Neural crest cell (in vitro differentiated cells): ENCODE data around the gene VWA7. TPM values are rescaled to one million over a fixed set of nuclear protein-coding genes. Genes with fewer than 3 reads are reported as not detected.

ENCODE experiments used
- DNase-seq: peaks from one replicate; pipeline ENCODE4 v3.0.0; 2021; ENCODE audit warnings: low read depth, mixed read lengths, low spot score
- H3K27ac Mint-ChIP-seq: one replicate; pipeline ENCODE4 v1.8.0; 2021; ENCODE audit warnings: mild to moderate bottlenecking, mixed read lengths; ENCODE audit not compliant: unreplicated experiment
- H3K27me3 Mint-ChIP-seq: 2 replicates; pipeline ENCODE4 v1.8.0; 2021; ENCODE audit warnings: low read depth, mild to moderate bottlenecking, mixed read lengths
- H3K36me3 Mint-ChIP-seq: 2 replicates; pipeline ENCODE4 v1.8.0; 2021; ENCODE audit warnings: low read depth, mild to moderate bottlenecking, mixed read lengths
- H3K4me1 Mint-ChIP-seq: 2 replicates; pipeline ENCODE4 v1.8.0; 2021; ENCODE audit warnings: mixed read lengths
- H3K4me3 Mint-ChIP-seq: one replicate; pipeline ENCODE4 v1.8.0; 2021; ENCODE audit warnings: mild to moderate bottlenecking, mixed read lengths
- H3K9me3 Mint-ChIP-seq: 2 replicates; pipeline ENCODE4 v1.8.0; 2021; ENCODE audit warnings: mixed read lengths
- total RNA-seq: library from RNA; stranded (reverse); gene quantifications from 2 replicates; pipeline ENCODE4 v1.2.1, GENCODE V29; 2021
- TF ChIP-seq, protein P1 (sequence below): fragments of 200-600 bp; sonication (generic); conservative IDR thresholded peaks from 2 replicates; pipeline ENCODE4 v1.5.0; 2021; ENCODE audit warnings: antibody characterized with exemption, mild to moderate bottlenecking

Gene VWA7
- total RNA-seq, 1 donor from 2014 or later = 2.7 TPM

DNA sequence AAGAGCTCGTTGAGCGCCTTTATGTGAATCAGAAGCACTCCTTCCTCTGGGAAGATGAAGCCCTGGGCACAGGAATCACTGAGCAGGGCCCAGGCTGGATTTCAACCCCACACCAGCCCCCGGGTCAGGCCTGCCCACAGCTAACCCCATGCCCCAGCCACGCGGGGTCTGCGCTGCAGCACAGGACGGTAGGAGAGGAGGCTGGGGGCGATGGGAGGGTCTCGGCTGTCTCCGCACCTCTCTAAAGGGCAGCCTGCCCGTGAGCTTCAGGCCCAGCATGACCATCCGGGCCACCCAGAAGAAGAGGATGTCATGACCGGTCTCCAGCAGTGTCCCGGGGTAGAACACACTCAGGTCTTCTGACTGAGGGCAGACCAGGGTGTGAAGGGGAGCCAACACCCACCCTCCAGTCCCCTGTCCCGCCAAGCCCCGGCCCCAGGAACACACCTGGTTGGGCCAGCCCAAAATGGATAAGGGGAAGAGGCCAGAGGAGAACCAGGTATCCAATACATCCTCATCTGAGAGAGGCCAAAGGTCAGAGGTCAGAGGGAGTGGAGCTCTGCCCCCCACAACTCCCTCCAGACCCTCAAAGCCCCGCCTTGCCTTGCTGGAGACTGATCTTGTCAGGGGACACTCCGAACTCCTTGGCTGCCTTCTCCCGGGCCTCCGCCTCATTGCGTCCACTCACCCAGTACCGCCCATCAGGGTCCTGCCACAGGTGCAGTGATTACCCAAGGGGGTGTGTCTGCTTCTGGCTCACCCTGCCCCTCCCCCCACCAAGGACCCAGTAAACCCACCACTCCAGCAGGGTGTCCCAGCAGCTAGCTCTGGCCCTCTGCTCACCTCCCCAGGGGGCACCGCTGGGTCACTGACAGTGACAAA lies 4.4 kb upstream of the VWA7 start:
- no peak overlapping the region for H3K4me3 Mint-ChIP-seq
- TF ChIP-seq, protein P1, sequence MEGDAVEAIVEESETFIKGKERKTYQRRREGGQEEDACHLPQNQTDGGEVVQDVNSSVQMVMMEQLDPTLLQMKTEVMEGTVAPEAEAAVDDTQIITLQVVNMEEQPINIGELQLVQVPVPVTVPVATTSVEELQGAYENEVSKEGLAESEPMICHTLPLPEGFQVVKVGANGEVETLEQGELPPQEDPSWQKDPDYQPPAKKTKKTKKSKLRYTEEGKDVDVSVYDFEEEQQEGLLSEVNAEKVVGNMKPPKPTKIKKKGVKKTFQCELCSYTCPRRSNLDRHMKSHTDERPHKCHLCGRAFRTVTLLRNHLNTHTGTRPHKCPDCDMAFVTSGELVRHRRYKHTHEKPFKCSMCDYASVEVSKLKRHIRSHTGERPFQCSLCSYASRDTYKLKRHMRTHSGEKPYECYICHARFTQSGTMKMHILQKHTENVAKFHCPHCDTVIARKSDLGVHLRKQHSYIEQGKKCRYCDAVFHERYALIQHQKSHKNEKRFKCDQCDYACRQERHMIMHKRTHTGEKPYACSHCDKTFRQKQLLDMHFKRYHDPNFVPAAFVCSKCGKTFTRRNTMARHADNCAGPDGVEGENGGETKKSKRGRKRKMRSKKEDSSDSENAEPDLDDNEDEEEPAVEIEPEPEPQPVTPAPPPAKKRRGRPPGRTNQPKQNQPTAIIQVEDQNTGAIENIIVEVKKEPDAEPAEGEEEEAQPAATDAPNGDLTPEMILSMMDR = no peak
- H3K27ac Mint-ChIP-seq = peak overlapping the region; percentile 19
- no peak for DNase-seq
- no peaks in the 10 kb centered on the region for H3K27me3 Mint-ChIP-seq
- peaks cover 8% of the 10 kb centered on the region for H3K36me3 Mint-ChIP-seq
- no peaks in the 10 kb centered on the region for H3K9me3 Mint-ChIP-seq
- no peaks in the 10 kb centered on the region for H3K4me1 Mint-ChIP-seq

DNA sequence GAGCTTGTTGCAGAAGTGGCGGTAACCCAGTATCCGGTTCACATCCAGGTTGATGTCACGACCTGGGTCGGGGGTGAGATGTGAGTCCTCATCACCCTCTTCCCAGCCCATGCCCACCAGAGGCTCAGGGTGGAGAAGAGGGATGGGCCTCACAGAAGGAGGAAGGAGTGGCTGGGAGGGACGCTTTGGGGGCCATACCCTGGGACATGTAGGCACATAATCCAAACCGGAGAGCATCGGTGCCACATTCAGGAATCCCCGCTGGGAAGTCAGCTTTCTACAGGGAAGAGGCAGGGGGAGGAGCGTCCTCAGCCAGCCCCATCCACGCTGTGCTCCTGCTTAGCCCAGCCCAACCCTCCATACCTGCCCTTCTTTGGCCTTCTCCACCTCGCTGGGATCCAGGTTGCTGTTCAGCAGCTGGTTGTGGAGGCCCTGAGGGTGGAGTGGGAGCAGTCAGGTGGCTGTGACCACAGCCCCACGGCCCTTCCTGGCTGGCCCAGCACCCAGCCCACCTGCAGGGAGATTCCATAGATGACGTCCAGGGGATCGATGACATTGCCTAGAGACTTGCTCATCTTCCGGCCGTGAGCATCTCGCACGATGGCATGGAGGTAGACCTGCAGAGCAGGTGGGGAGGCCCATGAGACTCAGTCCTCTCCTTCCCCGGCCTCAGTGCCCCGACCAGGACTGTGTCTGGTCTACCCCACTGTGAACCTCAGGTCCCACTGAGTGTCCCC lies 3.5 kb upstream of the VWA7 start:
- Mint-ChIP-seq H3K9me3 (no peaks in the 10 kb centered on the region), H3K4me3 (no peak overlapping the region), H3K27ac (peak overlapping the region; percentile 19), H3K27me3 (no peaks in the 10 kb centered on the region), H3K36me3 (peaks cover 8% of the 10 kb centered on the region), H3K4me1 (no peaks in the 10 kb centered on the region)
- TF ChIP-seq, protein P1 = no peak
- no peak for DNase-seq

DNA sequence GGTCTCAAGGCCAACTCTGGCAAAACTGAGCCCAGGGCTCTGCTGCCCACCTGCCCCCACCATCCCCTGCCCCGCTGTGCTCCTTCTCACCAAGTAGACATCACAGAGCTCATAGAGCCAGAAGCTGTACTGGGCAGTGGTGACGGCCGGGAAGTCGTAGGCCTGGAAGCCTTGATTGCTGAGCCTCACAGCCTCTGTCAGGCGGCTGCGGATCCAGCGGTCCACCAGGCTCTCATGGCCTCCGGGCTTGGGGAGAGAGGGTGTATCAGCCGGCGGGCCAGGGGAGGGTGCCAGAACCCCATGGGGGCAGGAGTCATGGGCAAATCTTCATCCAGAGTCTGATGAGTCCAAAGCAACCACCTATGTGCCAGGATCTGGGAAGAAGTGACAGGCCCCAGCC lies 2.8 kb upstream of the VWA7 start:
- H3K27me3 Mint-ChIP-seq = no peaks in the 10 kb centered on the region
- no peak for DNase-seq
- no peaks in the 10 kb centered on the region for H3K9me3 Mint-ChIP-seq
- TF ChIP-seq, protein P1 = no peak
- no peaks in the 10 kb centered on the region for H3K4me1 Mint-ChIP-seq
- H3K4me3 Mint-ChIP-seq = no peak overlapping the region
- H3K36me3 Mint-ChIP-seq = peaks cover 8% of the 10 kb centered on the region
- H3K27ac Mint-ChIP-seq = no peak overlapping the region

DNA sequence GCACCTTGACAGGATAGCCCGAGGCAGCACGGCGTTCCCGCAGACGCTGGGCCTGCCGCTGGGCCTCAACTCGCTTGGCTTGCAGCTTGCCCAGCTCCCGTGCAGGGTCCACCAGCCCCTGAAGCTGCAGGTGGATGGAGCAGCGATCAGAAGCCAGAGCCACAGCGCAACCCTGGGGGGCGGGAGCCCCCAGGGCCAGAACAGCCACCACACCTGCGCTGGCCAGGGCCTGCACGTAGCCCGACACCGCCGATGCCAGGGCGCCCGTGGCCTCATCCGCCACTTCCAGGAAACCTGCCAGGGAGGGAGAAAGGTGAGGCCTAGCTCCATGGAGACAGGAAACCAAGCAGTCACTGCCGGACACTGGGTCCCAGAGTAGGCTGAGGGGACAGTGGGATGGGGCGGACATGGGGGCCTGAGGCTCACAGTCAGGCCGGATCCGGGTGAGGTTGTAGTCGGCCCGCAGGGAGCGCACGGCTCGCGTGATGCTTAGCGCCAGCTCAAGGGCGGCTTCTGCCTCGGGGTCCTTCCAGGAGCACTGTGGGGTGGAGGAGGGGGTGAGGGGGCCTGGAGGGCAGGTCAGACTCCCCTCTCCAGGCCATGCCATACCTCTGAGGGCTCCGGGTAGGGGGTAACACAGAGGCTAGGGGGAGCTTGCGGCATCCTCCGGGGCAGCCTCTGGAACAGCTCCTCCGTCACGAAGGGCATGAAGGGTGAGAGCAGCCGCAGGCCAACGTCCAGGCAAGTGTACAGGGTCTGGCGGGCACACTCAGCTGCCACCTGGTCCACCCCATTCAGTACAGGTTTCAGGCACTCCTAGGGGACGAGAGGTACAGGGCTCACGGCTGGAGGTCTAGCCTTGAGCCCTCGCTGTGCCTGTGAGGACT lies 2.1 kb upstream of the VWA7 start:
- Mint-ChIP-seq H3K27me3 (no peaks in the 10 kb centered on the region), H3K36me3 (peaks cover 2% of the 10 kb centered on the region), H3K4me1 (no peaks in the 10 kb centered on the region), H3K4me3 (no peak overlapping the region), H3K9me3 (no peaks in the 10 kb centered on the region), H3K27ac (no peak overlapping the region)
- no peak for DNase-seq
- TF ChIP-seq, protein P1 = no peak

DNA sequence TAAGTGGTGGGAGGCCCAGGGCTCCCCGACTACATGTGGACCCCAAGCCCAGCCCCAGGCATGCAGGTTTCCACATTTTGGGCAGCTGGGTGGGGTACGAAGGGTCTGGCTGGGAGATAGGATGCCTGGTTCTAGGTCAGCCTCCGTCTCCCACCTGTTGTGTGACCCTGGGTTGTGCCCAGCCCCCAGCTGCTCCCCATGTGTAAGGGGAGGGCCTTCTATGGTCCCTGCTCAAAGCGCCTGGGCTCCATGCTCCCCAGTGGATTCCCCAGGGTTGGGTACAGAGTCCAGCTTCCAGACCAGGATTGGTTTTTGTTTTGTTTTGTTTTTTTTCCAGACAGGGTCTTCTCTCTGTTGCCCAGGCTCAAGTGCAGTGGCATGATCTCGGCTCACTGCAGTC lies 1.1 kb upstream of the VWA7 start:
- Mint-ChIP-seq H3K4me3 (no peak overlapping the region), H3K27me3 (no peaks in the 10 kb centered on the region), H3K36me3 (no peaks in the 10 kb centered on the region), H3K27ac (no peak overlapping the region), H3K9me3 (no peaks in the 10 kb centered on the region), H3K4me1 (no peaks in the 10 kb centered on the region)
- TF ChIP-seq, protein P1 = no peak
- DNase-seq = no peak
